Activated naive CD4-positive, alpha-beta T cell treated with Interleukin-2 at 50 U/mL for 16 hours (primary cell): Measurements from ENCODE around the gene TMEM132E.

Experiments
- DNase-seq: peaks from one replicate; pipeline ENCODE4 v3.0.0-alpha.2; 2020

Gene TMEM132E

DNA sequence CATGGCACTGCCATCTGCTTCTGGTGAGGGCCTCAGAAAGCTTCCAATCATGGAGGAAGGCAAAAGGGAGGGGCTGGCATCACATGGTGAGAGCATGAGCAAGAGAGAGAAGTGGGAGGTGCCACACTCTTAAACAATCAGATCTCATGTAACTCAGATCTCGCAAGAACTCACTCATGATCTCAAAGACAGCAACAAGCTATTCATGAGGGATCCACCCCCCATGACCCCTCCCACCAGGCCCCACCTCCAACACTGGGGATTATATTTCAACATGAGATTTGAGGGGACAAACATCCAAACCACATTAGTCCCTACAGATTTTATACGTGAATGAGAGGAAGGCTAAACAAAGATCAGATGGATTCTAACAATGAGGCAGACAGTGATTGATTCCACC, 8.9 kb upstream of the TMEM132E start:
- no peak for DNase-seq

GRCh38 chr17:34571428-34572130, 7.8 kb upstream of the TMEM132E start:
- DNase-seq, result no peak

DNA sequence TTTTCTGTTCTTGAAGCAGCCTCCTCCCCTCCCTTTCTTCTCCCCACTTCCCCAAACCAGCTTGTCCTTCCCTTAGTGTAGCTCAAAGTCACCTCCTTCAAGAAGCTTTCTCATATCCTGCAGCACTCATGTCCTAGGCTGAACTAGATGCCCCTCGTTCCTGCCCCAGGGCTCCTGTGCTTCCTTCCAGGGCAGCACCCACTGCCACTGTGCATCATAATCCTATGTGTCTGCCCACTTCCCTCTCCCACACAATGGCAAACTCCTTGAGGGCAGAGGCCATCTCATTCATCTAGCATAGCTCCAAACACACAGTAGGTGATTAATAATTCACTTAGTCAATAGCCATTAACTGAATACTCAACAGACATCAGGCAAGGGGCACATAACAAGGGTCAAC, 6.9 kb upstream of the TMEM132E start:
- no peak for DNase-seq

GRCh38 chr17:34575182-34575581, 4.2 kb upstream of the TMEM132E start:
- no peak for DNase-seq

GRCh38 chr17:34578016-34578415, 1.4 kb upstream of the TMEM132E start:
- DNase-seq, result no peak

DNA sequence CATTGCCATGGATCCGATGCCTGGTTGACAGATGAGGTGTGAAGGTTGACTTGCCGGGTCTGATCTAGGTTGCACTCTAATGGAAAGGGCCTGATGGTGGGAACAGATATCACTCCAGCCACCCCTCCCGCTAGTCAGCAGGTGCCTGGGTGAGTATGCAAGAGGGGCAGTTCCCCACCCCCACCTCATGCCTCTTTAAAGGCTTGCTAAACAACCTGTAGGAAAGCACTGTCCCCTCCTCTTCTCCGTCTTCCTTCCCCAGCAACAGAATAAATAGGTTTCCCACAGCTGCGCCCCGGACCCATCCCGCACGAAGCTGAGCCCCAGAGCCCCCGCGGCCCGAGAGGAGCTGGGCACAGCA, 746 bp upstream of the TMEM132E start:
- no peak for DNase-seq

GRCh38 chr17:34579979-34580684, 750 bp downstream of the TMEM132E start:
- no peak for DNase-seq

DNA sequence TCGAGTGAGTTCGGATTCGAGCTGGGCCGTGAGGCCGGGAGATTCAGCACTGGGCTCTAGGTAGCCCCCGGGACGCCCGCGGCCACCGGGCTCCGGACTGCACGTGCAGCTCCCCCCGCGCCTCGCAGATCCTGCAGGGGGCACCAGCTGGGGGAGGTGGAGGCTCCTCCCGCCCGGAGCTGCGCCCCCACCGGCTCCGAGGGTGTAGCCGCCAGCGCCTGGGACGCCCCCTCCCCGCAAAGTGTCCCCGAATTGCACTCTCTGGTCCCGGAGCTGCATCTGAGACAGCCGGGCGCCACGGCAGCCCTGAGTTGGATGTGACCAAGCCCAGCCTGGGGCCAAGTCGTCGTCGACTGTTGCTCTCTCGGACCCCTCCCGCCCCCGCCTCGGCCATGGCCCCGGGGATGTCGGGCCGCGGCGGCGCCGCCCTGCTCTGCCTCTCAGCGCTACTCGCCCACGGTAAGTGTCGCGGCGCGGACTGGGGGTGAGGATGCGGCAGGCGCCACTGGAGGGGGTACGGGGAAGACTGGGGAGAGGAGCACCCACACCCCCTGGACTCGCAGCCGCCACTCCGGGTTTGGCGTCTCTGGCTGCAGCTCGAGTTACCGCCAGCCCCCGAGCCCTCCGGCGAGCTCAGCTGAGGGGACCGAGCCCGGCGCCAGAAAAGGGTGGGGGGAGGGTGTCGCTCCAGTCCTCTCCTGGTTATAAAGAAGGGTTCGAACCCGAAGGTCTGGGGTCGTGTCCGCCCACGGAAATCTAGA, 1.5 kb downstream of the TMEM132E start:
- no peak for DNase-seq

DNA sequence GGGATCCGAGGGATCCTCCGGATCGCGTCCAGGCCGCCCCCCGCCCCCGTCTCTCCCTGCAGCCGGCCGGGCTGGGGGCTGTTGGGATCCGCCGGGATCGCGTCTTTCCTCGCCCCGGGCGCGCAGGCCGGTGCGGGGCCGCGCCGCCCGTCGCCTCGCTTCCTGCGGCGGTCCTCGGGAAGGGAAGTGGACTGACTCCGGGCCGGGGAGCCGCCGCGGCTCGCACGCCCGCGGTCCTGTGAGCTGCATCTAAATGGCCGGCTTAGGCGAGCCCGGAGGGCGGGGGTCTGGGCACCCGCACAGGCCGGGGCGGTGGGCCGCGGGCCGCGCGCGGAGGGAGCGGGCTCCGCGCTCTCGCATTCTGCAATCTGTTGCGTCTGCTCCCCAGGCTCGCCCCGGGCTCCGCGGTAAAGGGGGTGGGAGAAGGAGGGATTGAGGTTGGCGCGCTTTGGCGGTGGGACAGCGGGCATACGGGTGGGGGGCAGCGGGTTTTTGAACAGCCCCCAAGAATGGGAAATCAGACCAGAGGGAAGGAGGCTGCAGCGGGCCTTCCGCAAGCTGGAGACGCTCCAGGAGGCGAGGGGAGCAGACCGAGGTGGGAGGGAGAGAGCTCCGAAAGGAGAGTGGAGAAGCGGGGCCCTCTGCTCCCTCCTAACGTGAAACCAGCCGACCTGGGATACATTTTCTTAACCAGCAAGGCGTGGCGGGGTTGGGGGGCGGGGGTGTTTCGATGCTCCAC, 2.2 kb downstream of the TMEM132E start:
- DNase-seq, result no peak

GRCh38 chr17:34582185-34582900, 3.0 kb downstream of the TMEM132E start:
- no peak for DNase-seq

DNA sequence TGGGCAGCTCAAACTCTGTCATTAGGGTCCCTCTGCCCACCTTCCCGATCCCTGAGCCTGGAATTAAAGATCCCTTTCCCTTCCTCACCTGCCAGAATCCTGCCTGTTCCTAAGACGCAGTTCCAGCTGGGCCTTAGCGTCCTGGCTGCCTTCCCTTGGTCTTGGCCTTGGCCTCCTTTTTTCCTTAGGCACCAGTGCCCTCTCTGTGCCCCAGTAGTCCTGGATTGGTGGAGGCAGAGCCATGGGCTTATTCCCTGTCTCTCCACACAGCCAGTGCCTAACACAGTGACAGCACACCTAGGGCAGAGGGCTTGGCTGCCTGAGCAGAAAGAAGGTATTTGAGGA, 3.5 kb downstream of the TMEM132E start:
- DNase-seq, result no peak

DNA sequence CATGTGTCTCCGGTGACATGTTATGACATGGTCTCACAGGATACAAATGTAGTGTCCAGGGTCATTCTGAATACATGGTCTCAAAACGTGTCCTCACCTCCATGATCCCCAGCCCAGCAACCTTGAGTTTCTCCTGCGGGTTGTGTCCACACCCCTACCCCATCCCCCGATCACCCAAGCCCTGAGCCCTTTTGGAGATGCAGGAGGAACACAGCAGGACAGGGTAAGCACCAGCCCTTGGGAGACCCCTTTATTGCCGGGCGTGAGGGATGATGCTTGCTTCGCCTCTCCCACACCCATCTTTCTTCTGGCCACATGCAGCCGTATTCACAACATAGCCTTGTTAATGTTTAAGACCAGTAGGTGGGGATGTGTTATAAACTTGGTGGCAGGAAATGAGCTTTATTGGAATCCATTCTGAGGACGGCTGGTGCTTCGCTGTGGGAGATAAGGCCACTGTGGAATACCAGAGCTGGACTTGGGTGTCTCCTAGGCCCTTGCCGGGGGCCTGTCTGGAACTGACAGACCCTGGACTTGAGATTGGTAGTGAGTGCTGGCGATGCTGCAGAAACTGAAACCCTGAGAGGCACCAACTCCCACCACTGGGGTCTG, 5.5 kb downstream of the TMEM132E start:
- no peak for DNase-seq

GRCh38 chr17:34586346-34586846, 7.0 kb downstream of the TMEM132E start:
- DNase-seq, result no peak

DNA sequence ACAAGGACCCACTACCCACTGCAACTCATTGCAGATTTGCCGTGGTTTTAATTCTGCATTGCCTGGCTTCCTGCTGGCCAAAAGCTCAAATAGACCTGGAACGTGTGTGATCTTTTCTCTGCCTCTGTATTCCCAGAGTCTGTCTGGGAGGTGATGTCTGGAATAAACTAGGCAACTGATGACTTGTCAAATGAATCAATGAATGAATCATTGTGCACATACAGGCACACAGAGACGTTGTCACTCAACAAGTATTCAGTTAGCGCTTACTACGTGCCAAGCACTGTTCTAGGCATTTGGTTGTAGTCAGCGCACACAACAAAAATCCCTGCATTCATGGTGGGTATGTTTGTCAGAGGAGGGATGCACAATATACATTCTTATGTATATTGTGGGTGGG, 8.9 kb downstream of the TMEM132E start:
- DNase-seq, result no peak

- no peak for DNase-seq
Measured at GRCh38 chr17:34589120-34589965, 10.0 kb downstream of the TMEM132E start.

DNA sequence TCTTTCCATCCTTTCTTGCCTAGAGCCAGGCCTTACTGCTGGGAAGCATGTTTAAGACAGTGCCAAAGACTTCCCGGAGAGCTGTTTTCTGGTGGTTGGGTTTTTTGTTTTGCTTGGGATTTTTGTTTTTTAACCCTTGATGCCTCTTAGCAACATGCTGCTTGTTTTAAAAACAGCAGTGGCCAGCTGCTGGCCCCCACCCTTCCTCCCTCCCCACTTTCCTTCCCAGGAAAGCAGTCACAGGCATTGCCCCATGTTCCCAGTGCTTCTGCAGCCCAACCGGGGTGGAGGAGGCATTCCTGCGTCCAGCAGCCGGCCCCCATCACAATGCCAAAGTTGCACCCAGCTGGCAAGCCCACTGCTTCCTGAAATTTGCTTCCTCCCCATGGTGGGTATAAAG, 12.6 kb downstream of the TMEM132E start:
- no peak for DNase-seq

DNA sequence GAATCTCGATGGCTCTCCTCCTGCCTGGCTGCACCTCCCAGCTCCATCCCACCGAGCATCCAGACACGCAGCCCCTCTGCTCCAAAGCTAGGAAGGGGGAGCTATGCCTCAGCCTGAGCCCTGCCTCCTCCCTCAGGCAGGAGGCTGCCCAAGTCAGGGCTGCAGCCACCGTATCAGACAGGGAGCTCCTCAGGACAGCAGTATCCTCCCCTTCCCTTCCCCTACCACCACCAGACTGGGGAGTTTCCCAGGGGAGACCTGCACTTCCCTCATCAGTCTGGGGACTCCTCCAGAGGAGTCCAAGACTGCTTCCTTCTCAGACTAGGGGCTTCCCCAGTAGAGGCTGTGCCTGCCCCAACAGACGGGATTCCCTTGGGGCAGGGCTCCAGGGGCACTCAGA, 17.5 kb downstream of the TMEM132E start:
- DNase-seq, result no peak

- no peak for DNase-seq
Measured at GRCh38 chr17:34598161-34598776, 18.9 kb downstream of the TMEM132E start.

DNA sequence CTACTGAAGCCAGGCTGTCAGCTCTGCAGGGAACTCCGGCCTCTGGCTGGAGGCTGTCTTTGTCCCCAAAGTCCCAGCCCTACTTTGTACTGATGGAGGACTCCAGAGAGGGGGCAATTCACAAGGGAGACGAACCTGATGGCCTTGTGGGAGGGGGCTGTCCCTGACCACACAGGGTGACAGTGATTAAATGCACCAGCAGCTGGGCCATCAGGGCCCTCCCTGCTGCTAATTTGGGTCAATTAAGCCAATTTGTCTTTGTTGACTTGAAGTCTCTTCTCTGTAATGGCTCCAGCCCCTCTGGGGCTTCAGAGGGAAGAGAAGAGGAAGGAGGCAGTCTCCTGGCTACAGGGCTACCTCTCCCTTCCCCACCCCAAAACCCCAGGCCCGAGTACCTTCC, 22.0 kb downstream of the TMEM132E start:
- DNase-seq, result no peak

GRCh38 chr17:34603974-34604373, 24.6 kb downstream of the TMEM132E start:
- DNase-seq, result no peak

- DNase-seq, result no peak
Measured at GRCh38 chr17:34606763-34607162, 27.4 kb downstream of the TMEM132E start.
